ENCODE measurements around the gene RRP9.
"Not testable (repeated sequence)": the region's sequence is repeated elsewhere in the genome, so short reads cannot be mapped to it uniquely, and the experiment has no call there.

The RRP9 gene

DNA sequence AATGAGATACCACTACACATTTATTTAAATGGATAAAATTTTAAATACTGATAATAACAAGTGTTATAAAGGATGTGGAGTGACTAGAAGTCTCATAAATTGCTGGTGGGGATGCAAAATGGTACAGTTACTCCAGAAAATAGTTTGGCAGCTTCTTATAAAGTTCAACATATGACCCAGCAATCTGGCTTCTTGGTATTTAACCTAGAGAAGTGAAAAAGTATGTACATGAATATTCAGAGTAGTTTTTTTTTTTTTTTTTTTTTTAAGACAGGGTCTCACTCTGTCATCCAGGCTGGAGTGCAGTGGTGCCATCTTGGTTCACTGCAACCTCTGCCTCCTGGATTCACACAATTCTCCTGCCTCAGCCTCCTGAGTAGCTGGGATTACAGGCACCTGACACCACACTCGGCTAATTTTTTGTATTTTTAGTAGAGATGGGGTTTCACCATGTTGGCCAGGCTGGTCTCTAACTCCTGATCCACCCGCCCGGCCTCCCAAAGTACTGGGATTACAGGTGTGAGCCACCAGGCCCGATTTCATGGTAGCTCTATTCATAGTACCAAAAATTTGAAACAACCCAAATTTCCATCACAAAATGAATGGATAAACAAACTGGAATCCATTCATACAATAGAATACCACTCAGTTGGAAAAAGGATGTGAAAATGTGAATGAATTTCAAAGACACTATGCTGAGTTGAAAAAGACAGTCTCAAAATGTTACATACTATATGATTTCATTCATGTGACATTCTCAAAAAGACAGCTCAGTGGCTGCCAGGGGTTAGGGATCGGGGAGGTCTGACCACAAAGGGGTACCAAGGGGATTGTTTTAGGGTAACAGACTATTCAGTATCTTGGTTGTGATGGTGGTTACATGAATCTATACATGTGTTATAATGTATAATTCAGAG is 14.4 kb downstream of the RRP9 start:
- no peaks in the 10 kb centered on the region for H3K27me3 ChIP-seq
- DNase-seq, result no peak
- no peaks in the 10 kb centered on the region for H3K36me3 ChIP-seq
- TF ChIP-seq, protein P1, sequence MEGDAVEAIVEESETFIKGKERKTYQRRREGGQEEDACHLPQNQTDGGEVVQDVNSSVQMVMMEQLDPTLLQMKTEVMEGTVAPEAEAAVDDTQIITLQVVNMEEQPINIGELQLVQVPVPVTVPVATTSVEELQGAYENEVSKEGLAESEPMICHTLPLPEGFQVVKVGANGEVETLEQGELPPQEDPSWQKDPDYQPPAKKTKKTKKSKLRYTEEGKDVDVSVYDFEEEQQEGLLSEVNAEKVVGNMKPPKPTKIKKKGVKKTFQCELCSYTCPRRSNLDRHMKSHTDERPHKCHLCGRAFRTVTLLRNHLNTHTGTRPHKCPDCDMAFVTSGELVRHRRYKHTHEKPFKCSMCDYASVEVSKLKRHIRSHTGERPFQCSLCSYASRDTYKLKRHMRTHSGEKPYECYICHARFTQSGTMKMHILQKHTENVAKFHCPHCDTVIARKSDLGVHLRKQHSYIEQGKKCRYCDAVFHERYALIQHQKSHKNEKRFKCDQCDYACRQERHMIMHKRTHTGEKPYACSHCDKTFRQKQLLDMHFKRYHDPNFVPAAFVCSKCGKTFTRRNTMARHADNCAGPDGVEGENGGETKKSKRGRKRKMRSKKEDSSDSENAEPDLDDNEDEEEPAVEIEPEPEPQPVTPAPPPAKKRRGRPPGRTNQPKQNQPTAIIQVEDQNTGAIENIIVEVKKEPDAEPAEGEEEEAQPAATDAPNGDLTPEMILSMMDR (IDR thresholded peaks at IDR 0.05; ENCODE audit: low read depth, low read length), result no peak
- no peaks in the 10 kb centered on the region for H3K4me1 ChIP-seq
- no peak overlapping the region for H3K4me3 ChIP-seq (ENCODE audit: low read depth, low read length)
- no peaks in the 10 kb centered on the region for H3K9me3 ChIP-seq

DNA sequence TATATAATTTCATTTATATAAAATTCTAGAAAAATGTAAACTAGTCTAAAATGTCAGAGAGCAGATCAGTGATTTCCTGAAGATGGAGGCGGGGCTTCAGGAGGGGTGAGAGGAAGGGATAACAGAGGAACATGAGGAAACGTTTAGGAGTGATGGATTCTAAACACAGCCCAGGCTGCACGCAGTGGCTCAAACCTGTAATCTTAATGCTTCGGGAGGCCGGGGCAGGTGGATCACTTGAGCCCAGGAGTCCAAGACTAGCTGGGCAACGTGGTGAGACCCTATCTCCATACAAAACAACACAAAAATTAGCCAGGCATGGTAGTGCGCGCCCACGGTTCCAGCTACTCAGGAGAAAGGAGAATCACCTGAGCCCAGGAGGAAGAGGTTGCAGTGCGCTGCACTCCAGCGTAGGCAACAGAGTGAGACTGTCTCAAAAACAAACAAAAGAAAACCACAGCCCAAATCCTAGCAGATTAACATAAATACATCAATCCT is 20.6 kb downstream of the RRP9 start:
- no peaks in the 10 kb centered on the region for H3K36me3 ChIP-seq
- no peaks in the 10 kb centered on the region for H3K4me1 ChIP-seq
- TF ChIP-seq, protein P1 (IDR thresholded peaks at IDR 0.05; ENCODE audit: low read depth, low read length), result no peak
- no peak for DNase-seq
- no peaks in the 10 kb centered on the region for H3K9me3 ChIP-seq
- H3K4me3 ChIP-seq (ENCODE audit: low read depth, low read length), result no peak overlapping the region
- no peaks in the 10 kb centered on the region for H3K27me3 ChIP-seq

DNA sequence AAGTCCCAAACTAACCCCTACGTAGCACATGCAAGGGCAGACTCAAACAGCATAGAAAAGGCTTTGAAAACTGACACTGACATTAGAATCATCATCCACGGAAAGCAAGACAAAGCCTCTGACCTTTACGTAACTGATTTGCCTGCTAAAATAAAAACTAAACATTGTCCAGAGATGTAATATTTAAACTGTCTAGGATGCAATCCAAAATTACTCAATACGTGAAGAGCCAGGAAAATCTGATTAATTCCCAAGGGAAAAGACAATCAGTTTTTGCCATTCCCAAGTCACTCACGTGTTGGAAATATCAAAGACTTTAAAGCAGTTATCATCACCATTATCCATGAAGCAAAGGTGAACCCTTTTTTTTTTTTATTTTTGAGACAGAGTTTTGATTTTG is 25.3 kb downstream of the RRP9 start:
- Histone ChIP-seq H3K4me3 (ENCODE audit: low read depth, low read length) (no peak overlapping the region), H3K9me3 (no peaks in the 10 kb centered on the region), H3K4me1 (no peaks in the 10 kb centered on the region), H3K36me3 (no peaks in the 10 kb centered on the region), H3K27me3 (no peaks in the 10 kb centered on the region)
- TF ChIP-seq, protein P1 (IDR thresholded peaks at IDR 0.05; ENCODE audit: low read depth, low read length), result no peak
- no peak for DNase-seq

DNA sequence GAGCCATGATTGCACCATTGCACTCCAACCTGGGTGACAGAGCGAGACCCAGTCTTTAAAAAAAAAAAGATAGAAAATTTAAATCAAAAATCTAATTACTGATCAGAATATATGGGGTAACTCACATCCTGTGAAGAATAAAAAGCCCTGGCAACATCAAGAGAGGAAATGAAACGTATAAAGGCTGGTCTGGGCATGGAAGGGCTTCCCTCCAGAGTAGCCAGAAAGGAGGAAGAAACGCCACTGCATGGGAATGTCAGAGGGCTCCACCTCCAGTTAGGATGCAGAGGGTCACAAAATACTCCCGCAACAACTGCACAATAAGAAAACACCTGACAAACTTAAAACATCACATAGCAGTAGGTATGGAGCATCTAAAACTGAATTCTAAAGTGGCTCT is 33.7 kb downstream of the RRP9 start:
- no peaks in the 10 kb centered on the region for H3K9me3 ChIP-seq
- no peak for DNase-seq

DNA sequence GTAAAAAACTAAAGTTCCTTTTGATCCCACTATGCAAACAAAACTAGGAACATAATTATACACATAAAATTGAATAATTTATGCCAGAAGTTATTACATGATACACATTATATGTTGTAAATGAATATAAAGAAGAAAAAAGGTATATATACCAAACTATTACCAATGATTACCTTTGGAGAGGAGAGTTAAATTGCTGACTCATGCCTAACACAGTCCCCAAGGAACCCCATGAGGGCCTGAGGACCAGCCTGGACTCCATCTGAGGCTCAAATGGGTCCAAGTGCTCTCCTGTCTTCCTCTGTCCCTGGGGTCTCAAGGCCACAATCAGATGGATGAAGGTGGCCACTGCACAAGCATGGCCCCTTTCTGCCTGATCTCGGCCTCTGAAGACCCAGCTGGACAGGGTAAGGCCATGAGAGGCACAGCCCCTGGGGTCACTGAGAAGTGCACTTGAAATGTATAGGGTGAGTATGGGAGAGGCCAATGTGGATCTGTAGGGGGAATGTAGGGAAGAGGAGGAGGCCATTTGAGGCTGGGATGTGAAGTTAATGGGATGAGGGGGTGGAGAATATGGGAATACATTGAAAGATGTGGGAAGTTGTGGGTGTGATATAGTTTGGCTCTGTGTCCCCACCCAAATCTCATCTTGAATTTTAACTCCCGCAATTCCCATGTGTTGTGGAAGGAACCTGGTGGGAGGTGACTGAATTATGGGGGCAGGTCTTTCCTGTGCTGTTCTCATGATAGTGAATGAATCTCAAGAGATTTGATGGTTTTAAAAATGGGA is 37.5 kb downstream of the RRP9 start:
- no peaks in the 10 kb centered on the region for H3K9me3 ChIP-seq
- no peaks in the 10 kb centered on the region for H3K4me1 ChIP-seq
- H3K27me3 ChIP-seq, result no peaks in the 10 kb centered on the region
- no peak overlapping the region for H3K4me3 ChIP-seq (ENCODE audit: low read depth, low read length)
- DNase-seq, result no peak
- TF ChIP-seq, protein P1 (IDR thresholded peaks at IDR 0.05; ENCODE audit: low read depth, low read length), result no peak
- no peaks in the 10 kb centered on the region for H3K36me3 ChIP-seq

More for the DNA sequence above, 33.7 kb downstream of the RRP9 start:
- TF ChIP-seq, protein P1 (IDR thresholded peaks at IDR 0.05; ENCODE audit: low read depth, low read length), result no peak
- no peaks in the 10 kb centered on the region for H3K27me3 ChIP-seq
- H3K4me1 ChIP-seq, result no peaks in the 10 kb centered on the region
- no peak overlapping the region for H3K4me3 ChIP-seq (ENCODE audit: low read depth, low read length)
- H3K36me3 ChIP-seq, result no peaks in the 10 kb centered on the region

DNA sequence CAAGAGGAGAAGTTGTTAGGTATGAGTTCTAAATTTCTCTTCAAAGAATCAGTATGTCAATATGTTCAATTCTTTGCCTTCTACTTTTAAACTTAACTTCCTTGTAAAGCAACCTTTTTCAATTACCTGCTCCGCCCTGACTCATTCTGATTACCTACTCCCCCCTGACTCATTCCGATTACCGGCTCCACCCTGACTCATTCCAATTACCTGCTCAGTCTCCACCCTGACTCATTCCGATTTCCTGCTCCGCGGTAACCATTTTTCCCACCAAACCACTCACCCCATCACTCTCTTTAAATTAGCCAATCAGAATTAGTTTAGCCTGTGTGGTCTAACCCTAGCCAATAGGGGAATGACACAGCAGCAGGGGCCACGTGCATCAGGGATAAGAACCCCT is 39.3 kb downstream of the RRP9 start:
- not testable (repeated sequence) for H3K4me1 ChIP-seq; DNase-seq; H3K36me3 ChIP-seq; H3K4me3 ChIP-seq (ENCODE audit: low read depth, low read length); H3K27me3 ChIP-seq; H3K9me3 ChIP-seq

DNA sequence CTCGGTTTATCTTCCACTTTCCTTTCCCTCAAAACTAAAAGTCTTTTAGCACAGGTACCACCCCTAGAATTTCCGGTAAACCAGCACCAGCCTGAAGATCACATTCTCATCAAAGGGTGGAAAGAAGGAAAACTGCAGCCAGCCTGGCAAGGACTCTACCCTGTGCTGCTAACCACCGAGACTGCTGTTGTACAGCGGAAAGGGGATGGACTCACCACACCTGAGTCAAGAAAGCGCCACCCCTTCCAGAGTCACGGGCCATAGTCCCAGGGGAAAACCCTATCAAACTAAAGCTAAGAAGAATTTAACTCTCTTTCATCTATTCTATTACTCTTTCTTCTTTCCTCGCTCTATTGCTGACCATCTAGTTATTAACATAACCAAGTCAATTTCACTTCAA is 41.7 kb downstream of the RRP9 start:
- H3K9me3 ChIP-seq, DNase-seq: not testable (repeated sequence)

More for the DNA sequence above, 41.7 kb downstream of the RRP9 start:
- H3K27me3 ChIP-seq; H3K4me3 ChIP-seq (ENCODE audit: low read depth, low read length); H3K4me1 ChIP-seq; H3K36me3 ChIP-seq: not testable (repeated sequence)

Data from BE2C (cell line).